SK-N-SH treated with all-trans-retinoic acid at 6 μM for 48 hours (cell line): ENCODE measurements around the gene POLR3F.

Experiments
- CREB5 ChIP-seq: fragments of 250-450 bp; sonication (Bioruptor Pico); IDR thresholded peaks from 2 replicates; pipeline ENCODE4 v1.5.1; 2020; ENCODE audit warnings: low read depth, mild to moderate bottlenecking, moderate library complexity
- ISL1 ChIP-seq: fragments of 250-450 bp; sonication (Bioruptor Pico); IDR thresholded peaks from 2 replicates; pipeline ENCODE4 v2.1.2; 2022; ENCODE audit warnings: mild to moderate bottlenecking, moderate library complexity
- OSR1 ChIP-seq: fragments of 250-450 bp; sonication (Bioruptor Pico); IDR thresholded peaks from 2 replicates; pipeline ENCODE4 v1.8.0; 2022; ENCODE audit warnings: moderate library complexity, mild to moderate bottlenecking, inconsistent platforms
- PATZ1 ChIP-seq: fragments of 250-450 bp; sonication (Bioruptor Pico); IDR thresholded peaks from 2 replicates; pipeline ENCODE4 v1.8.0; 2020; ENCODE audit warnings: mild to moderate bottlenecking, moderate library complexity, borderline replicate concordance
- RARB ChIP-seq: fragments of 250-450 bp; sonication (Bioruptor Pico); IDR thresholded peaks from 2 replicates; pipeline ENCODE4 v1.8.0; 2021; ENCODE audit warnings: mild to moderate bottlenecking, moderate library complexity
- SNAI2 ChIP-seq: fragments of 250-450 bp; sonication (Bioruptor Pico); IDR thresholded peaks from 2 replicates; pipeline ENCODE4 v1.5.0; 2020; ENCODE audit warnings: mild to moderate bottlenecking, moderate library complexity
- TOX ChIP-seq: fragments of 250-450 bp; sonication (Bioruptor Pico); IDR thresholded peaks from 2 replicates; pipeline ENCODE4 v1.8.0; 2021; ENCODE audit warnings: mild to moderate bottlenecking, moderate library complexity, borderline replicate concordance
- ZFP30 ChIP-seq: fragments of 450-650 bp; formaldehyde crosslinking; IDR thresholded peaks from 2 replicates; pipeline ENCODE4 v1.5.0; 2022; ENCODE audit warnings: mild to moderate bottlenecking, moderate library complexity
- ZNF565 ChIP-seq: fragments of 450-650 bp; formaldehyde crosslinking; conservative IDR thresholded peaks from 2 replicates; pipeline ENCODE4 v1.5.0; 2020; ENCODE audit warnings: low read depth, mild to moderate bottlenecking, moderate library complexity

GRCh38 chr20:18496042-18496441, 28.9 kb downstream of the POLR3F start:
- TF ChIP-seq SNAI2 (CRISPR knock-in tag) (no peak), PATZ1 (no peak), CREB5 (CRISPR knock-in tag) (no peak), ZNF565 (CRISPR knock-in tag) (no peak), TOX (no peak), ISL1 (CRISPR knock-in tag) (no peak), ZFP30 (CRISPR knock-in tag) (no peak), RARB (no peak), OSR1 (CRISPR knock-in tag) (no peak)
